IMR-90 (cell line): ENCODE measurements around the gene STRADA.

Experiments used
- CTCF ChIP-seq: conservative IDR thresholded peaks from 2 replicates; pipeline ENCODE4 v1.5.1; 2012; ENCODE audit warnings: mild to moderate bottlenecking, low read depth, low read length, improper control_type of control experiment
- MXI1 ChIP-seq: IDR thresholded peaks from 2 replicates; pipeline ENCODE4 v1.6.1; 2012; ENCODE audit warnings: low read depth, mild to moderate bottlenecking, low read length, moderate library complexity, borderline replicate concordance
- NFE2L2 ChIP-seq: fragments of 150-350 bp; IDR thresholded peaks from 2 replicates; pipeline ENCODE4 v1.6.1; 2016; ENCODE audit warnings: low read depth, mild to moderate bottlenecking, low read length
- POLR2A ChIP-seq: IDR thresholded peaks from 2 replicates; pipeline ENCODE4 v1.6.1; 2012; ENCODE audit warnings: mild to moderate bottlenecking, low read depth, low read length
- RAD21 ChIP-seq: IDR thresholded peaks from 2 replicates; pipeline ENCODE4 v1.6.1; 2012; ENCODE audit warnings: low read length, improper control_type of control experiment
- RCOR1 ChIP-seq: IDR thresholded peaks from 2 replicates; pipeline ENCODE4 v1.6.1; 2012; ENCODE audit warnings: mild to moderate bottlenecking, low read length, improper control_type of control experiment; ENCODE audit not compliant: insufficient replicate concordance
- RFX5 ChIP-seq: IDR thresholded peaks from 2 replicates; pipeline ENCODE4 v1.8.0; 2012; ENCODE audit warnings: low read depth, mild to moderate bottlenecking, low read length, moderate library complexity
- TF ChIP-seq, protein P1 (sequence below): fragments of 150-350 bp; IDR thresholded peaks from 2 replicates; pipeline ENCODE4 v1.6.1; 2016; ENCODE audit warnings: low read depth, mild to moderate bottlenecking, low read length, moderate library complexity, borderline replicate concordance
- TF ChIP-seq, protein P2 (sequence below): fragments of 150-350 bp; IDR thresholded peaks from 2 replicates; pipeline ENCODE4 v1.6.1; 2017; ENCODE audit warnings: mild to moderate bottlenecking, antibody characterized with exemption, low read length, low read depth

DNA sequence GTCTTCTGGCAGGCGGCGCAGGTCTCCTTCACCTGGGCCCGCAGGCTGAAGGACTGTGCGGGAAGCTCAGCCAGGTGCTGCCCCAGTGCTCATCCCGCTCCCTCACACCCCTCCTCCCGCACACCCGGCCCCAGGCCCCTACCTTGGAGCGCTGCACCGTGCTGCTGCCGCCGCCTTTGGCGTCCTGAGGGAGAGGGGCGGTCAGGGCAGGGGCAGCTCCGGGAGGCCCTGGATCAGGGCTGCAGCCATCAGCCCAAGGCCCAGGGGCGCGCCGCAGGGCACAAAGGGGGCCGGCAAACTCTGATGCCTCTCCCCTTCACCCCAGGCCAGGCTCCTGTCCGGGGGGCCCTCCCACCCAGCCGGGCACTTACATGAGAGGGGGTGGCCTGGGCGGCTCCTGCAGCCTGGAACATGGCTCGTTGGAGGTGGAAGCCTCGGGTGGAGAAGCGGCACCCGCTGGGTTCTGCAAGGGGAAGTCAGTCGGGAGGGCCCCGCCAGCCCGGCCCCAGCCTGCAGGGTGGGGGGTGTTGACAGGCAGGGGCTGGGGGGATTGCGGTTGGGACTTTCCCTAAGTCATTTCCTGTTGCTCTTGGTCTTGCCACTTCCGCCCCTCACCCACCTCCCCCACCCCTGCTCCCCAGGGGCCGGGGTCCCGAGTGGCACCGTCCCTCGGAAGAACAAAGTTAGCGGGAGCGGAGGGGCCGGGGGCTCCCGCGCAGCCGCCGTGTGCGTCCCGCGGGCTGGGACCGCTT is 42.5 kb downstream of the STRADA start:
- no peak for TF ChIP-seq CTCF
- no peak for TF ChIP-seq RAD21
- no peak for TF ChIP-seq POLR2A
- TF ChIP-seq RFX5: no peak
- TF ChIP-seq RCOR1: no peak
- TF ChIP-seq, protein P1, sequence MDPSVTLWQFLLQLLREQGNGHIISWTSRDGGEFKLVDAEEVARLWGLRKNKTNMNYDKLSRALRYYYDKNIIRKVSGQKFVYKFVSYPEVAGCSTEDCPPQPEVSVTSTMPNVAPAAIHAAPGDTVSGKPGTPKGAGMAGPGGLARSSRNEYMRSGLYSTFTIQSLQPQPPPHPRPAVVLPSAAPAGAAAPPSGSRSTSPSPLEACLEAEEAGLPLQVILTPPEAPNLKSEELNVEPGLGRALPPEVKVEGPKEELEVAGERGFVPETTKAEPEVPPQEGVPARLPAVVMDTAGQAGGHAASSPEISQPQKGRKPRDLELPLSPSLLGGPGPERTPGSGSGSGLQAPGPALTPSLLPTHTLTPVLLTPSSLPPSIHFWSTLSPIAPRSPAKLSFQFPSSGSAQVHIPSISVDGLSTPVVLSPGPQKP: no peak
- no peak for TF ChIP-seq MXI1
- TF ChIP-seq NFE2L2: no peak
- TF ChIP-seq, protein P2, sequence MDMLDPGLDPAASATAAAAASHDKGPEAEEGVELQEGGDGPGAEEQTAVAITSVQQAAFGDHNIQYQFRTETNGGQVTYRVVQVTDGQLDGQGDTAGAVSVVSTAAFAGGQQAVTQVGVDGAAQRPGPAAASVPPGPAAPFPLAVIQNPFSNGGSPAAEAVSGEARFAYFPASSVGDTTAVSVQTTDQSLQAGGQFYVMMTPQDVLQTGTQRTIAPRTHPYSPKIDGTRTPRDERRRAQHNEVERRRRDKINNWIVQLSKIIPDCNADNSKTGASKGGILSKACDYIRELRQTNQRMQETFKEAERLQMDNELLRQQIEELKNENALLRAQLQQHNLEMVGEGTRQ: no peak
